Astrocyte (in vitro differentiated cells and primary cell): ENCODE results near the gene PRKACA. TPM values are rescaled to one million over a fixed set of nuclear protein-coding genes. Genes with fewer than 3 reads are reported as not detected.
A peak's percentile ranks its signal among the peaks of the same experiment; 100 is the strongest.
"Not testable (repeated sequence)": the region's sequence is repeated elsewhere in the genome, so short reads cannot be mapped to it uniquely, and the experiment has no call there.

Experiments
- DNase-seq: peaks from one replicate; pipeline ENCODE4 v3.0.0-alpha.2; 2010; ENCODE audit warnings: low read depth
- FAIRE-seq: peaks from 2 replicates; lab custom pipeline; 2011; peaks lifted over from hg19 to GRCh38; lab: Jason Lieb, UNC
- H2AFZ ChIP-seq: 2 replicates; pipeline ENCODE4 v1.6.0; 2012; ENCODE audit warnings: low read depth, low read length, inconsistent platforms
- H3K27ac ChIP-seq: 2 replicates; pipeline ENCODE4 v1.5.1; 2011; ENCODE audit warnings: low read depth, low read length, inconsistent platforms
- H3K27me3 ChIP-seq: 2 replicates; pipeline ENCODE4 v1.6.0; 2011; ENCODE audit warnings: low read length, inconsistent platforms; ENCODE audit not compliant: insufficient read depth
- H3K36me3 ChIP-seq: 2 replicates; pipeline ENCODE4 v1.5.1; 2011; ENCODE audit warnings: low read length, inconsistent platforms; ENCODE audit not compliant: insufficient read depth
- H3K4me1 ChIP-seq: 2 replicates; pipeline ENCODE4 v1.5.1; 2011; ENCODE audit warnings: low read length, inconsistent platforms; ENCODE audit not compliant: insufficient read depth
- H3K4me2 ChIP-seq: 2 replicates; pipeline ENCODE4 v1.6.0; 2012; ENCODE audit warnings: low read length, inconsistent platforms
- H3K4me3 ChIP-seq: 2 replicates; pipeline ENCODE4 v1.5.1; 2011; ENCODE audit warnings: low read depth, mild to moderate bottlenecking, low read length, inconsistent platforms; ENCODE audit not compliant: insufficient read depth
- H3K79me2 ChIP-seq: 2 replicates; pipeline ENCODE4 v1.6.0; 2012; ENCODE audit warnings: mild to moderate bottlenecking, low read length, inconsistent platforms; ENCODE audit not compliant: insufficient read depth
- H3K9ac ChIP-seq: 2 replicates; pipeline ENCODE4 v1.6.0; 2012; ENCODE audit warnings: mild to moderate bottlenecking, low read length, inconsistent platforms
- H3K9me3 ChIP-seq: 2 replicates; pipeline ENCODE4 v1.5.1; 2012; ENCODE audit warnings: low read depth, mild to moderate bottlenecking, low read length, inconsistent platforms; ENCODE audit not compliant: insufficient read depth
- H4K20me1 ChIP-seq: 2 replicates; pipeline ENCODE4 v1.6.0; 2012; ENCODE audit warnings: low read length, inconsistent platforms; ENCODE audit not compliant: insufficient read depth
- H3K27ac Mint-ChIP-seq: one replicate; pipeline ENCODE4 v1.8.0; 2021; ENCODE audit warnings: mild to moderate bottlenecking, mixed read lengths; ENCODE audit not compliant: unreplicated experiment
- H3K27me3 Mint-ChIP-seq: one replicate; pipeline ENCODE4 v1.8.0; 2021; ENCODE audit warnings: low read depth, mixed read lengths; ENCODE audit not compliant: unreplicated experiment
- H3K36me3 Mint-ChIP-seq: one replicate; pipeline ENCODE4 v1.8.0; 2021; ENCODE audit warnings: low read depth, mixed read lengths; ENCODE audit not compliant: unreplicated experiment
- H3K4me1 Mint-ChIP-seq: one replicate; pipeline ENCODE4 v1.8.0; 2021; ENCODE audit warnings: low read depth, mixed read lengths; ENCODE audit not compliant: unreplicated experiment
- H3K4me3 Mint-ChIP-seq: one replicate; pipeline ENCODE4 v1.8.0; 2021; ENCODE audit warnings: mild to moderate bottlenecking, moderate library complexity, mixed read lengths; ENCODE audit not compliant: unreplicated experiment
- H3K9me3 Mint-ChIP-seq: one replicate; pipeline ENCODE4 v1.8.0; 2021; ENCODE audit warnings: mild to moderate bottlenecking, mixed read lengths; ENCODE audit not compliant: unreplicated experiment
- CTCF ChIP-seq: IDR thresholded peaks from 2 replicates; pipeline ENCODE4 v1.5.1; 2011; ENCODE audit warnings: low read depth, mild to moderate bottlenecking, inconsistent platforms, low read length, moderate library complexity; ENCODE audit not compliant: insufficient read depth
- total RNA-seq: library from RNA; stranded (reverse); gene quantifications from 2 replicates; pipeline ENCODE4 v1.2.1, GENCODE V29; 2021

PRKACA gene
- total RNA-seq, 1 donor from 2014 or later = 80.5 TPM

GRCh38 chr19:14042659-14043608 lies 74.6 kb downstream of the PRKACA start:
- H4K20me1 ChIP-seq, H3K9me3 ChIP-seq, H3K27ac ChIP-seq, H2AFZ ChIP-seq, H3K4me2 ChIP-seq, H3K9me3 Mint-ChIP-seq, H3K4me3 ChIP-seq, H3K36me3 ChIP-seq, H3K27me3 ChIP-seq, H3K9ac ChIP-seq, DNase-seq, H3K27me3 Mint-ChIP-seq, H3K79me2 ChIP-seq, H3K27ac Mint-ChIP-seq, H3K4me1 Mint-ChIP-seq, H3K36me3 Mint-ChIP-seq, H3K4me3 Mint-ChIP-seq, FAIRE-seq, H3K4me1 ChIP-seq: not testable (repeated sequence)
- TF ChIP-seq CTCF = peak; percentile 45

Other genes with a start within 250 kb of the PRKACA start
- gene NANOS3, start 240.6 kb downstream of the PRKACA start, total RNA-seq = 1.1 and 2.9 TPM in 2 replicates
- 0.68 and 0.91 TPM in 2 replicates for gene BRME1, start 211.6 kb downstream of the PRKACA start, total RNA-seq
- 22.6 and 27.3 TPM in 2 replicates for gene CC2D1A, start 211.6 kb downstream of the PRKACA start, total RNA-seq
- gene PODNL1, start 179.3 kb downstream of the PRKACA start, total RNA-seq = 3.3 and 3.7 TPM in 2 replicates
- 29.6 and 32.2 TPM in 2 replicates for gene DCAF15, start 165.3 kb downstream of the PRKACA start, total RNA-seq
- 11.8 and 13.0 TPM in 2 replicates for gene RFX1, start 111.4 kb downstream of the PRKACA start, total RNA-seq
- gene RLN3, start 89.6 kb downstream of the PRKACA start, total RNA-seq = not detected in 2 replicates
- 5.7 and 6.3 TPM in 2 replicates for gene IL27RA, start 86.0 kb downstream of the PRKACA start, total RNA-seq
- 1.2 and 1.6 TPM in 2 replicates for gene PALM3, start 55.7 kb downstream of the PRKACA start, total RNA-seq
- gene MISP3, start 45.0 kb downstream of the PRKACA start, total RNA-seq = 0.70 and 0.79 TPM in 2 replicates
- gene C19orf67, start 32.0 kb downstream of the PRKACA start, total RNA-seq = not detected in 2 replicates
- gene SAMD1, start 27.0 kb downstream of the PRKACA start, total RNA-seq = 36.8 and 41.7 TPM in 2 replicates
- gene ASF1B, start 18.8 kb upstream of the PRKACA start, total RNA-seq = 1.1 and 1.9 TPM in 2 replicates
- 40.9 and 48.9 TPM in 2 replicates for gene ADGRL1, start 88.4 kb upstream of the PRKACA start, total RNA-seq